H1 (cell line): ENCODE results near the gene CMIP. TPM values are rescaled to one million over a fixed set of nuclear protein-coding genes. Genes with fewer than 3 reads are reported as not detected.

Experiments used
- BACH1 ChIP-seq: IDR thresholded peaks from 2 replicates; pipeline ENCODE4 v1.6.1; 2012; ENCODE audit warnings: low read length, improper control_type of control experiment
- EZH2 ChIP-seq: fragments of 200-600 bp; sonication (generic); IDR thresholded peaks from 2 replicates; pipeline ENCODE4 v1.7.1; 2012; ENCODE audit warnings: low read depth, mild to moderate bottlenecking, moderate library complexity, low read length, inconsistent platforms; ENCODE audit not compliant: severe bottlenecking
- NRF1 ChIP-seq: IDR thresholded peaks from 2 replicates; pipeline ENCODE4 v1.6.1; 2011; ENCODE audit warnings: mild to moderate bottlenecking, low read depth, low read length, improper control_type of control experiment
- POU5F1 ChIP-seq: IDR thresholded peaks from 2 replicates; pipeline ENCODE4 v1.6.1; 2011; ENCODE audit warnings: low read depth, mild to moderate bottlenecking, low read length, moderate library complexity
- SIRT6 ChIP-seq: IDR thresholded peaks from one replicate; pipeline ENCODE4 v1.7.1; 2012; ENCODE audit warnings: low read length, inconsistent platforms
- SIX5 ChIP-seq: IDR thresholded peaks from 2 replicates; pipeline ENCODE4 v1.6.1; 2011; ENCODE audit warnings: mild to moderate bottlenecking, low read depth, low read length
- SP2 ChIP-seq: IDR thresholded peaks from 2 replicates; pipeline ENCODE4 v1.6.1; 2012; ENCODE audit warnings: mild to moderate bottlenecking, low read length, inconsistent platforms
- TAF1 ChIP-seq: IDR thresholded peaks from 2 replicates; pipeline ENCODE4 v1.6.1; 2011; ENCODE audit warnings: mild to moderate bottlenecking, low read depth, low read length
- TEAD4 ChIP-seq: IDR thresholded peaks from 2 replicates; pipeline ENCODE4 v1.6.1; 2012; ENCODE audit warnings: low read depth, low read length, inconsistent platforms, mixed read lengths
- YY1 ChIP-seq: IDR thresholded peaks from 2 replicates; pipeline ENCODE4 v1.6.1; 2011; ENCODE audit warnings: low read depth, mild to moderate bottlenecking, low read length
- ZNF274 ChIP-seq: IDR thresholded peaks from 2 replicates; pipeline ENCODE4 v1.7.0; 2012; ENCODE audit warnings: low read length, borderline replicate concordance; ENCODE audit errors: extremely low read depth
- polyA plus RNA-seq, 7 experiments: library from polyadenylated mRNA; depleted of rRNA in 3 of 7; stranded (reverse) in 5 of 7; unstranded in 2 of 7; fragments of >200 nt in 5 of 7; fragments of 200-250 nt in 2 of 7; gene quantifications; 1 replicate in 5 of 7; 2 replicates in 1 of 7; 4 replicates in 1 of 7; pipeline versions ENCODE4 v1.2.1 to v1.2.3, GENCODE V29; 2011 to 2013; ENCODE audit warnings: missing spikeins in 2 of 7, mixed read lengths in 2 of 7
- total RNA-seq: library from RNA; stranded (reverse); fragmentation: NEBNext Ultra II Directional; extraction: Animal tissue kit (Norgen Biotek cat#: 25700); gene quantifications from 2 replicates; pipeline ENCODE4 v1.2.1, GENCODE V29; 2021
- TF ChIP-seq, protein P1 (sequence below): IDR thresholded peaks from 2 replicates; pipeline ENCODE4 v1.6.1; 2012; ENCODE audit warnings: low read length, inconsistent platforms
- TF ChIP-seq, protein P2 (sequence below), 3 experiments: IDR thresholded peaks; 1 replicate in 2 of 3; 2 replicates in 1 of 3; pipeline versions ENCODE4 v1.5.1 to v1.6.1; 2011; ENCODE audit warnings: low read length in 3 of 3, mild to moderate bottlenecking in 3 of 3, inconsistent platforms in 2 of 3, low read depth in 1 of 3, moderate library complexity in 1 of 3; ENCODE audit not compliant: insufficient read depth in 1 of 3; ENCODE audit errors: control extremely low read depth in 1 of 3
- TF ChIP-seq, protein P3 (sequence below): IDR thresholded peaks from 2 replicates; pipeline ENCODE4 v1.6.1; 2012; ENCODE audit warnings: inconsistent platforms

CMIP gene
- total and polyA plus RNA-seq, 2 of the 8 experiments (the other 6 are each of a cell fraction or from before 2014, with no cell fraction given), result 7.9 to 53.2 TPM

GRCh38 chr16:81737885-81738536 lies 293.4 kb downstream of the CMIP start (continued):
- TF ChIP-seq, protein P1, sequence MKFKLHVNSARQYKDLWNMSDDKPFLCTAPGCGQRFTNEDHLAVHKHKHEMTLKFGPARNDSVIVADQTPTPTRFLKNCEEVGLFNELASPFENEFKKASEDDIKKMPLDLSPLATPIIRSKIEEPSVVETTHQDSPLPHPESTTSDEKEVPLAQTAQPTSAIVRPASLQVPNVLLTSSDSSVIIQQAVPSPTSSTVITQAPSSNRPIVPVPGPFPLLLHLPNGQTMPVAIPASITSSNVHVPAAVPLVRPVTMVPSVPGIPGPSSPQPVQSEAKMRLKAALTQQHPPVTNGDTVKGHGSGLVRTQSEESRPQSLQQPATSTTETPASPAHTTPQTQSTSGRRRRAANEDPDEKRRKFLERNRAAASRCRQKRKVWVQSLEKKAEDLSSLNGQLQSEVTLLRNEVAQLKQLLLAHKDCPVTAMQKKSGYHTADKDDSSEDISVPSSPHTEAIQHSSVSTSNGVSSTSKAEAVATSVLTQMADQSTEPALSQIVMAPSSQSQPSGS, result no peak
- TF ChIP-seq, protein P2, sequence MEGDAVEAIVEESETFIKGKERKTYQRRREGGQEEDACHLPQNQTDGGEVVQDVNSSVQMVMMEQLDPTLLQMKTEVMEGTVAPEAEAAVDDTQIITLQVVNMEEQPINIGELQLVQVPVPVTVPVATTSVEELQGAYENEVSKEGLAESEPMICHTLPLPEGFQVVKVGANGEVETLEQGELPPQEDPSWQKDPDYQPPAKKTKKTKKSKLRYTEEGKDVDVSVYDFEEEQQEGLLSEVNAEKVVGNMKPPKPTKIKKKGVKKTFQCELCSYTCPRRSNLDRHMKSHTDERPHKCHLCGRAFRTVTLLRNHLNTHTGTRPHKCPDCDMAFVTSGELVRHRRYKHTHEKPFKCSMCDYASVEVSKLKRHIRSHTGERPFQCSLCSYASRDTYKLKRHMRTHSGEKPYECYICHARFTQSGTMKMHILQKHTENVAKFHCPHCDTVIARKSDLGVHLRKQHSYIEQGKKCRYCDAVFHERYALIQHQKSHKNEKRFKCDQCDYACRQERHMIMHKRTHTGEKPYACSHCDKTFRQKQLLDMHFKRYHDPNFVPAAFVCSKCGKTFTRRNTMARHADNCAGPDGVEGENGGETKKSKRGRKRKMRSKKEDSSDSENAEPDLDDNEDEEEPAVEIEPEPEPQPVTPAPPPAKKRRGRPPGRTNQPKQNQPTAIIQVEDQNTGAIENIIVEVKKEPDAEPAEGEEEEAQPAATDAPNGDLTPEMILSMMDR (IDR thresholded peaks at IDR 0.05; ENCODE audit: control extremely low read depth in 1 of 3, insufficient read depth in 1 of 3, low read depth in 1 of 3, low read length in 3 of 3), result peak; percentile 88 to 95 (median 89)
- TF ChIP-seq BACH1 (no peak), NRF1 (no peak), TAF1 (no peak), POU5F1 (no peak), YY1 (no peak), ZNF274 (no peak), SP2 (no peak), SIRT6 (no peak), EZH2 (no peak), TEAD4 (peak; percentile 63; the same call in 1 of the 2 replicates), SIX5 (no peak)
- TF ChIP-seq, protein P3, sequence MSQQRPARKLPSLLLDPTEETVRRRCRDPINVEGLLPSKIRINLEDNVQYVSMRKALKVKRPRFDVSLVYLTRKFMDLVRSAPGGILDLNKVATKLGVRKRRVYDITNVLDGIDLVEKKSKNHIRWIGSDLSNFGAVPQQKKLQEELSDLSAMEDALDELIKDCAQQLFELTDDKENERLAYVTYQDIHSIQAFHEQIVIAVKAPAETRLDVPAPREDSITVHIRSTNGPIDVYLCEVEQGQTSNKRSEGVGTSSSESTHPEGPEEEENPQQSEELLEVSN, result no peak
- TF ChIP-seq, all 59 proteins: peak for 16
